ENCODE results near the gene MFGE8. TPM values are rescaled to one million over a fixed set of nuclear protein-coding genes. Genes with fewer than 3 reads are reported as not detected.

The MFGE8 gene
- total RNA-seq, 4 donors from 2014 or later, result 212 to 664 (median 370) TPM

GRCh38 chr15:88900309-88900981 lies 12.7 kb downstream of the MFGE8 start:
- intact Hi-C loops (cut with DNase I; ENCODE audit: low total_unique reads), result loop anchor here (10.0 kb wide), 2 partner anchors 274 to 276 kb away; partner anchors contain the start of gene AEN
- TF ChIP-seq POLR2A (IDR thresholded peaks at IDR 0.05), result no peak
- TF ChIP-seq CTCF (IDR thresholded peaks at IDR 0.05), result no peak
- Histone ChIP-seq H3K9me3 (no peaks in the 10 kb centered on the region), H3K4me1 (peaks cover 0 to 12% of the 10 kb centered on the region in 2 donors), H3K4me3 (no peak overlapping the region), H3K36me3 (no peaks in the 10 kb centered on the region), H3K27ac (no peak overlapping the region), H3K27me3 (no peaks in the 10 kb centered on the region)
- no peak for DNase-seq

- no peak for TF ChIP-seq CTCF (IDR thresholded peaks at IDR 0.05)
- TF ChIP-seq POLR2A (IDR thresholded peaks at IDR 0.05), result no peak
- Histone ChIP-seq H3K27me3 (peaks cover 0 to under 1% of the 10 kb centered on the region in 2 donors), H3K27ac (no peak overlapping the region), H3K4me3 (no peak overlapping the region), H3K4me1 (peaks cover 0 to 14% of the 10 kb centered on the region in 2 donors), H3K36me3 (no peaks in the 10 kb centered on the region), H3K9me3 (no peaks in the 10 kb centered on the region)
- intact Hi-C loops (cut with DNase I; ENCODE audit: low total_unique reads), result no loop called here
- DNase-seq, result no peak
Observed at GRCh38 chr15:88899251-88899650, 13.9 kb downstream of the MFGE8 start.

GRCh38 chr15:88898736-88899135 lies 14.4 kb downstream of the MFGE8 start:
- TF ChIP-seq POLR2A (IDR thresholded peaks at IDR 0.05) (no peak), CTCF (IDR thresholded peaks at IDR 0.05) (no peak)
- H3K27ac ChIP-seq, result no peak overlapping the region
- peaks cover 0 to 16% of the 10 kb centered on the region in 2 donors for H3K4me1 ChIP-seq
- DNase-seq, result no peak
- no peaks in the 10 kb centered on the region for H3K36me3 ChIP-seq
- no peak overlapping the region for H3K4me3 ChIP-seq
- intact Hi-C loops (cut with DNase I; ENCODE audit: low total_unique reads), result no loop called here
- H3K27me3 ChIP-seq, result peaks cover 0 to 4% of the 10 kb centered on the region in 2 donors
- H3K9me3 ChIP-seq, result no peaks in the 10 kb centered on the region

- no peak for TF ChIP-seq POLR2A (IDR thresholded peaks at IDR 0.05)
- peak; percentile 75 to 87 (median 82) for TF ChIP-seq CTCF (IDR thresholded peaks at IDR 0.05)
- H3K9me3 ChIP-seq, result no peaks in the 10 kb centered on the region
- DNase-seq, result peak; percentile 87 to 90
- H3K27me3 ChIP-seq, result peaks cover 0 to 4% of the 10 kb centered on the region in 2 donors
- peaks cover 0 to 16% of the 10 kb centered on the region in 2 donors for H3K4me1 ChIP-seq
- H3K4me3 ChIP-seq, result no peak overlapping the region
- intact Hi-C loops (cut with DNase I; ENCODE audit: low total_unique reads), result no loop called here
- H3K27ac ChIP-seq, result peak overlapping the region; percentile 62 to 68
- H3K36me3 ChIP-seq, result no peaks in the 10 kb centered on the region
Observed at GRCh38 chr15:88897456-88898194, 15.6 kb downstream of the MFGE8 start.

- H3K36me3 ChIP-seq, result no peaks in the 10 kb centered on the region
- TF ChIP-seq POLR2A (IDR thresholded peaks at IDR 0.05) (peak in 1 of 2 donors; percentile 32), CTCF (IDR thresholded peaks at IDR 0.05) (no peak)
- H3K27ac ChIP-seq, result peak overlapping the region; percentile 62 to 68
- H3K27me3 ChIP-seq, result peaks cover 0 to 4% of the 10 kb centered on the region in 2 donors
- H3K4me1 ChIP-seq, result peaks cover 0 to 16% of the 10 kb centered on the region in 2 donors
- intact Hi-C loops (cut with DNase I; ENCODE audit: low total_unique reads), result no loop called here
- DNase-seq, result no peak
- H3K9me3 ChIP-seq, result no peaks in the 10 kb centered on the region
- H3K4me3 ChIP-seq, result no peak overlapping the region
Observed at GRCh38 chr15:88897142-88897455, 16.1 kb downstream of the MFGE8 start.

Measured in uterus (tissue), 4 donors.